ENCODE results near the gene SORCS3. TPM values are rescaled to one million over a fixed set of nuclear protein-coding genes. Genes with fewer than 3 reads are reported as not detected.

The SORCS3 gene
- total RNA-seq, 2 donors from 2014 or later: 4.3 TPM; not detected in 1

- DNase-seq (ENCODE audit: low spot score): no peak
Observed at GRCh38 chr10:104895541-104895940, 254.5 kb downstream of the SORCS3 start.

GRCh38 chr10:104895981-104896380, 254.9 kb downstream of the SORCS3 start:
- no peak for DNase-seq (ENCODE audit: low spot score)
- no peaks in the 10 kb centered on the region for H3K4me1 ChIP-seq (replicated peaks)
- H3K9me3 ChIP-seq: no peaks in the 10 kb centered on the region
- no peak overlapping the region for H3K27ac ChIP-seq
- H3K4me3 ChIP-seq: no peak overlapping the region
- 73% methylated on average over 1 of the region's 1 CpG for WGBS
- intact Hi-C loops (cut with DNase I): no loop called here
- no peaks in the 10 kb centered on the region for H3K27me3 ChIP-seq (replicated peaks; ENCODE audit: insufficient read depth)
- H3K36me3 ChIP-seq: no peaks in the 10 kb centered on the region
- TF ChIP-seq POLR2A (IDR thresholded peaks at IDR 0.05) (no peak), POLR2AphosphoS5 (IDR thresholded peaks at IDR 0.05) (no peak)
- TF ChIP-seq, protein P1, sequence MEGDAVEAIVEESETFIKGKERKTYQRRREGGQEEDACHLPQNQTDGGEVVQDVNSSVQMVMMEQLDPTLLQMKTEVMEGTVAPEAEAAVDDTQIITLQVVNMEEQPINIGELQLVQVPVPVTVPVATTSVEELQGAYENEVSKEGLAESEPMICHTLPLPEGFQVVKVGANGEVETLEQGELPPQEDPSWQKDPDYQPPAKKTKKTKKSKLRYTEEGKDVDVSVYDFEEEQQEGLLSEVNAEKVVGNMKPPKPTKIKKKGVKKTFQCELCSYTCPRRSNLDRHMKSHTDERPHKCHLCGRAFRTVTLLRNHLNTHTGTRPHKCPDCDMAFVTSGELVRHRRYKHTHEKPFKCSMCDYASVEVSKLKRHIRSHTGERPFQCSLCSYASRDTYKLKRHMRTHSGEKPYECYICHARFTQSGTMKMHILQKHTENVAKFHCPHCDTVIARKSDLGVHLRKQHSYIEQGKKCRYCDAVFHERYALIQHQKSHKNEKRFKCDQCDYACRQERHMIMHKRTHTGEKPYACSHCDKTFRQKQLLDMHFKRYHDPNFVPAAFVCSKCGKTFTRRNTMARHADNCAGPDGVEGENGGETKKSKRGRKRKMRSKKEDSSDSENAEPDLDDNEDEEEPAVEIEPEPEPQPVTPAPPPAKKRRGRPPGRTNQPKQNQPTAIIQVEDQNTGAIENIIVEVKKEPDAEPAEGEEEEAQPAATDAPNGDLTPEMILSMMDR (IDR thresholded peaks at IDR 0.05): no peak

More at GRCh38 chr10:104895541-104895940, 254.5 kb downstream of the SORCS3 start:
- Histone ChIP-seq H3K9me3 (no peaks in the 10 kb centered on the region), H3K27me3 (replicated peaks; ENCODE audit: insufficient read depth) (no peaks in the 10 kb centered on the region), H3K27ac (no peak overlapping the region), H3K4me3 (no peak overlapping the region), H3K36me3 (no peaks in the 10 kb centered on the region), H3K4me1 (replicated peaks) (no peaks in the 10 kb centered on the region)
- WGBS: 71% methylated on average over 1 of the region's 1 CpG
- intact Hi-C loops (cut with DNase I): no loop called here
- TF ChIP-seq, protein P1 (IDR thresholded peaks at IDR 0.05): no peak
- TF ChIP-seq POLR2AphosphoS5 (IDR thresholded peaks at IDR 0.05) (no peak), POLR2A (IDR thresholded peaks at IDR 0.05) (no peak)

- Histone ChIP-seq H3K27me3 (replicated peaks; ENCODE audit: insufficient read depth) (no peaks in the 10 kb centered on the region), H3K9me3 (no peaks in the 10 kb centered on the region), H3K4me1 (replicated peaks) (no peaks in the 10 kb centered on the region), H3K27ac (no peak overlapping the region), H3K4me3 (no peak overlapping the region), H3K36me3 (no peaks in the 10 kb centered on the region)
- no peak for TF ChIP-seq POLR2A (IDR thresholded peaks at IDR 0.05)
- TF ChIP-seq POLR2AphosphoS5 (IDR thresholded peaks at IDR 0.05): no peak
- TF ChIP-seq, protein P1 (IDR thresholded peaks at IDR 0.05): no peak
- WGBS: 64% methylated on average over 4 of the region's 4 CpGs
- no peak for DNase-seq (ENCODE audit: low spot score)
- intact Hi-C loops (cut with DNase I): no loop called here
Observed at GRCh38 chr10:104897696-104898095, 256.6 kb downstream of the SORCS3 start.

- intact Hi-C loops (cut with DNase I): no loop called here
- no peaks in the 10 kb centered on the region for H3K4me1 ChIP-seq (replicated peaks)
- no peaks in the 10 kb centered on the region for H3K27me3 ChIP-seq (replicated peaks; ENCODE audit: insufficient read depth)
- no peak for DNase-seq (ENCODE audit: low spot score)
- H3K9me3 ChIP-seq: no peaks in the 10 kb centered on the region
- H3K36me3 ChIP-seq: no peaks in the 10 kb centered on the region
- no peak overlapping the region for H3K4me3 ChIP-seq
- no peak overlapping the region for H3K27ac ChIP-seq
- TF ChIP-seq POLR2A (IDR thresholded peaks at IDR 0.05) (no peak), POLR2AphosphoS5 (IDR thresholded peaks at IDR 0.05) (no peak)
- TF ChIP-seq, protein P1 (IDR thresholded peaks at IDR 0.05): no peak
Observed at GRCh38 chr10:104899779-104900178, 258.7 kb downstream of the SORCS3 start.

- no peaks in the 10 kb centered on the region for H3K36me3 ChIP-seq
- WGBS: 81% methylated on average over 3 of the region's 3 CpGs
- TF ChIP-seq, protein P1 (IDR thresholded peaks at IDR 0.05): no peak
- no peak for TF ChIP-seq POLR2A (IDR thresholded peaks at IDR 0.05)
- no peak for TF ChIP-seq POLR2AphosphoS5 (IDR thresholded peaks at IDR 0.05)
- H3K9me3 ChIP-seq: no peaks in the 10 kb centered on the region
- intact Hi-C loops (cut with DNase I): no loop called here
- no peaks in the 10 kb centered on the region for H3K27me3 ChIP-seq (replicated peaks; ENCODE audit: insufficient read depth)
- H3K27ac ChIP-seq: no peak overlapping the region
- no peak for DNase-seq (ENCODE audit: low spot score)
- H3K4me3 ChIP-seq: no peak overlapping the region
- H3K4me1 ChIP-seq (replicated peaks): no peaks in the 10 kb centered on the region
Observed at GRCh38 chr10:104903433-104903832, 262.3 kb downstream of the SORCS3 start.
